ENCODE measurements around the gene HMCN1.
A peak's percentile ranks its signal among the peaks of the same experiment; 100 is the strongest.

HMCN1 gene

DNA sequence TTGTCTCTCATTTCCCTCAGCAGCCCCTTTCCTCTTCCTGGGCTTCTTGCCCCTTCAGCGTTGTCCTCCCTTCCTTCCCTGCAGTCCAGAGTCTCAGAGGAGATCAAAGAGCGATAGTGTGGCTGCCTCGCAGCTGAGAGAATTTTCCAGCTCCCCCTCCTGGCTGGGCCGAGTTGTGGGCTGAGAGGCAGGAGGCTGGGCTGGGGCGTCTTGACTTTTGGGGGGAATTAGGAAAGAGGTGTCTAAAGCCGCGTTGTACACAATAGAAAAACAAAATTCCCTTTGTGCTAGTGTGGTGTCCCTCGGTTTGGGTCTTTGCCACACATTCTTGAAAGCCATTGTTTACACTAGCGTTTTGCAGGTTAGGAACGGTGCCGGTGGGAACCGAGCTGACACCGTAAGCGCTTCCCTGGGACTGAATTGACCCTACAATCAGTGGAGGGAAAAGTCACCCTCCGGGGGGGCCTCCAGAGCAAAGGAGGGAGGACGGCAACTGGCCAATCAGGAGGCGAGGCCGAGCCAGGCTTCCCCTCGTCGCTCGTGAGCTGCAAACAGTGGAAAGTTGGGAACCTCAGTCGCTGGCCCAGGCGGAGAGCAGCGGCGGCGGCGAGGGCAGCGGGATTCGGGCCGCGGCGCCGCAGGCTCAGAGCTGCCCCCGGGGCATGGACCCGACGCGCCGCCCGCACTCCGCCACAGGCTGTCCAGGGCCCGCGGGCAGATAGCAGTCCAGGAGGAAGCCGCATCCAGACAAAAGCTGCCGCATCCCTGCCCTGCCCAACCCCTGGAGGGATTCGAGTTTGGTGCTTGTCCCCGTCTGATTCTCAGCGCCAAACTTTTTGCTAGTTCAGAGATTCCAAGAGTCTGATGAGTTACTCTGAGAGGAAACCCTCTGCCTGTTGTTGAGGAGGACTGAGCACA lies at the start of gene HMCN1:
Gene HMCN1 (plus strand): TSS at position 574 of the 918 bp plus-strand sequence. CDS start 389 bp downstream, outside the sequence.
- peak; percentile 65 for DNase-seq

DNA sequence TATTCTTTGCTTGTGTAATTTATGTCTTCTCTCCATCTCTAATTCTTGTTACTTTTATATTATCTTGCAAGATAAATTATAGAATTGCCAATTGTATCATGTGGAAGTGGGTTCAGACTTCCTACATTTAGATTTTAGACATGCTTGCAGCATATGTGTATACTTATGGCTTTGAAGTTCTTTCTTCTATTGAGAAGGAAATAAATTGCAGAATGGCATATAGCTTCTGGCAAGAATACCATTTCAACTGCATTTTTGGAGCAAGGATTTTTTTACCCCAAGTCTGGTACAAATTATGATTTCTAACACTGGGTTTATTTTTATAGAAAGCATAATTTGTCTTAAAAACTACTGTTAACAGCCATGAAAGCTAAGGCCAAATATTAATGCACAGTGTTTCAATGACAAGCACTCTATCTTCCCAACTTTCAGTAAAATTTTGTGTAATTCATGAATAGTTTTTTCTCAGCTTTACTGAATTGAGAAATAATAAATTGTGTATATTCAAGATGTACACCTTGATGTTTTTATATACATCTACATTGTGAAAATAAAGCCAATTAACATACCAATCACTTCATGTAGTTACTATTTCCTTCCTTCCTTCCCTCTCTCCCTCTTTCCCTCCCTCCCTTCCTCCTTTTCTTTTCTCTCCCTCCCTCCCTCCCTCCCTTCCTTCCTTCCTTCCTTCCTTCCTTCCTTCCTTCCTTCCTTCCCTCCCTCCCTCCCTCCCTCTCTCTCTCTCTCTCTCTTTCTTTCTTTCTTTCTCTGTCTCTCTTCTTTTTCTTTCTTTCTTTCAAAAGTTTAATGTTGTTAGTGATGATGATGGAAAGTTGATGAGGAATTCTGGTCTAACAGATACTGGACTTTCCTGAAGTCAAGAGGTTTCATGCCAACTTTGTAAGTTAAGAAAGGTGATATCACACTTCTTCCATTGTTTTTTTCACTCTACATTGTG lies 47.1 kb upstream of the HMCN1 start:
- DNase-seq: no peak

GRCh38 chr1:185690527-185690926 lies 43.7 kb upstream of the HMCN1 start:
- DNase-seq: no peak

DNA sequence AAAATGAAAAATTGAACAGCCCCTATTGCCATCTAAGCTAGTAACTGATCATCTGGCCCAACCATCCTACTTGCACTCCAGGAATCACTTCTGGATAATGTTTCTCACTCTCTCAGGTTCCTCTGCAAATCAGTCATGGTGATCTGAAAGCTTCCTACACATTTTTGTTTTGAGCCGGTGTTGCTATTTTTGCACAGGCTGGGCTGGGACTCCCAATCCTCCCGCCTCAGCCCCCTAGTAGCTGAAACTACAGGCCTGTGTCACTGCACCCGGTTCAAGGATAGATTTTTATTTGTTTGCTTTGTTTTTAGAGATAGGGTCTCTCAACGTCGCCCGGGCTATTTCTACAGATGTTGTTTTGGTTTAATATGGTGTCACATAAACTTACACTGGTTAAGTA lies 40.5 kb upstream of the HMCN1 start:
- DNase-seq: no peak

- DNase-seq: no peak
Measured at GRCh38 chr1:185694081-185694480, 40.1 kb upstream of the HMCN1 start.

DNA sequence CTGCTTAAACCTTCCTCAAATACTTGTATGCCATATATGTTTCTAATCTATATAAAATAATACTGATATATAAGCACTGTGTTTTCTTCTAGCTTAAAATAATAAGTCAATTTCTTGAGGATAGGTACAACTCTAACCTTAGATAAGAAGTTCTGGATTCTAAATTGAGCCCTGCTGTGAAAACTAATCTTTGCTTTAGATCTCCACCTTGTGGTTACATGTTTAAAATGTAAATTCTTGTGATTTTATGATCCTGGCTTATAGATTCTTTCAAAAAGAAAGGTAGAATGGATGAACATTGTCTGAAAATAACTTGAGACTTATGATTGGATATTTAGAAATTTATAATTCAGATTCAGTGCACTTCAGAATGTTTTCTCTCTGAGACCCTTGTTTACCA lies 38.9 kb upstream of the HMCN1 start:
- DNase-seq: peak; percentile 11

GRCh38 chr1:185696422-185697150 lies 37.6 kb upstream of the HMCN1 start:
- peak; percentile 50 for DNase-seq

- no peak for DNase-seq
Measured at GRCh38 chr1:185699874-185700273, 34.3 kb upstream of the HMCN1 start.

DNA sequence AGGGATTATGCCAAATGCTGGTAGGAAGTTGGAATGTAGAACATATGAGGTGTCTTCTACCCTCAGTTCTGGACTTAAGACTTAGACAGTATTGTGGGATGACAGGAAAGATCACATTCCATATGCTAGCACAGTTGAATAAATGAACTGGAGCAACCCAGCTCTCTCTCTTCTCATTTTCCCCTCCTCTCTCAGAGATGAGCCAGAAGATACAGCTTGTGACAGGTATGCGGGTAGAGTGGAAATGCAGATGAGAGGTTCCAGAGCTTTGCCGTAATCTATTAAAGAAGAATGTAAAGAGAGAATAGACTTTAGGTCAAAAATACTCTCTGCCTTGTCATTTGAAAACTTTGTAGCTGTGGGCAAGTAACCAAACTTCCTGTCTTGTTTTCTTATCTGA lies 32.5 kb upstream of the HMCN1 start:
- no peak for DNase-seq

DNA sequence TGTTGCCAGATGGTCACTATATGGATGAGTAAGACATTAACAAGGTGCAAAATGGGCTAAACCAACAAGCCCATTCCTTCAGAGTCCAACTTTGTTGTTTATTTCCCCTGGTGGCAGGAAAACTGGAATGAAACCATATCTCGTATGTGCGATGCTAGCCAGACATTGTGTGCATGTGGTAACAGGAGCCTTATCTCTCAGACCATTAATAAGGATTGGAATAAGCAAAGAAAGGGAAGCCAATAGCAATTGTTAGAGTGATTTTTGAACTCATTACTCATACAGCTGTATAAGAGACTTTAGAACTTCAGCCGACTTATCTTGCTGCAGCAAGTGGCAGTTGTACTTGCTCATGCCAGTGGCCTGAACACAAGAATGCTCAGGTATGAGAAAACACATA lies 30.0 kb upstream of the HMCN1 start:
- DNase-seq: no peak

DNA sequence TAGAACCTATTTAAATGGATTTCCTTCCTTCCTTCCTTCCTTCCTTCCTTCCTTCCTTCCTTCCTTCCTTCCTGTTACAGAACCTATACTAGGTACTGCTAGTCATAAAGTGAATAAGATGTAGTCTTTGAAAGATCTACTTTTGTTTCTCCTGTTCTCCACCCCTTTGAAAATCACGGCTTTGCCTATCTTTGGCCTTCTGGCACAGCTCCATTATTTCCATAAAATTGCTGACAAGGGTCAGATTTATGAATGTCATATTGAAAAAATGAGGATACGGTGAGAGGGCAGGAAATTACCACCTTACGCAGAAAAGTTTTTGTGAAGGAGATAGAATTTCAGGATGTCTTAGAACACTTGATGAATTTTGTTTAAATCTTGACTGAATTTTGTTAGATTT lies 18.1 kb upstream of the HMCN1 start:
- no peak for DNase-seq

DNA sequence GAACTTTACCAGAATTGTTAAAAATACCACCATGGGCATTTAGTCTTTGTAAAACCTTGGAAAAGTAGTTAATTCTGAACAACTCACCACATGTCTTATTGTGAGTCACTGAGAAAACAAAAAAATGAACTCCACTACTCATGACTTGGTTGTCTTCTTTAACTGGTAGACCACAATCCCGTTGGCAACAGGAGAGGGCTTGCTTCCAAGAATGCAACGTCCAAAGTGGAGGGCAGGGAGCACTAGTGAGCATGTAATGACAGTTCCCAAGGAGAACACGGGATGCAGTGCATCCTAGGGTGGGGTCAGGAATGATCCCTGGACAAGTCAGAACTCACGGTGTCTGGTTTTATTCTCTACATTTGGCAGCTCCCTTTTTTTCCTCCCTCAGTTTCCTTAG lies 15.2 kb upstream of the HMCN1 start:
- DNase-seq: no peak

GRCh38 chr1:185720633-185721272 lies 13.4 kb upstream of the HMCN1 start:
- DNase-seq: peak; percentile 57

DNA sequence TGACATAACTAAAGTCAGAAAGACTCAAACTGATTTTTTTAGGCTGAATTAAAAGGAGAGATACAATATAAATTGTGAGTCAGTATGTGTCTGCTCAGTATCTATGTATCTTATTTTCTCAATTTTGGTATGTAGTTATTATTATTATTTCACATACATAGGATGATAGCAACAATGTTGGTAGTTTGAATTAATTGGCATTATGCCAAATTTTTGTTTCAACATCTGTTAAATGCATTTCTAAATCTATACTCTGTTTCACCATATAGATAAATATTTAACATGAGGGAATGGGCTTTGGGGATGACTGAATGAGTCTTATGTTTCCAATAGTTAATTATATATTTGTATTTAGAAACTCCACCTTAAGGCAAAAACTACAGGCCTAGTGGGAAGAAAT lies 12.6 kb upstream of the HMCN1 start:
- DNase-seq: no peak

DNA sequence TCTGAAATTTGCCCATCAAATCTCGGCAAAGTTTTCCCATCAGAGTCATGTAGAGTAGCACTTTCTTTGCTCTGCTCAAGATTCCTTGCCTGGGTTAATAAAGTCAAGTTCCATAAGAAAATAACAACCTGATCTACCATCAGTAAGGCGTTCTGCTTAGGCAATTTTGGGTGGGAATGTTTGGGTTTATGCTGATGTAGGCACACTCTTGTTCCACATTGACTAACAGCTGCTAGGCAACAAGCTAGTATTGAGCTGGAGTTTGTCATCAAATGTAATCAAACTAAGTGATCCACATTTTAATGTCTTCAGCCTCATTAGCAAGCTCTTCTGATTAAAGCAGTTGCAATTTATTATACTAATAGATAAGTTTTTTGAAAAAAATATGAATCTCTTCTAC lies 12.1 kb upstream of the HMCN1 start:
- DNase-seq: no peak

DNA sequence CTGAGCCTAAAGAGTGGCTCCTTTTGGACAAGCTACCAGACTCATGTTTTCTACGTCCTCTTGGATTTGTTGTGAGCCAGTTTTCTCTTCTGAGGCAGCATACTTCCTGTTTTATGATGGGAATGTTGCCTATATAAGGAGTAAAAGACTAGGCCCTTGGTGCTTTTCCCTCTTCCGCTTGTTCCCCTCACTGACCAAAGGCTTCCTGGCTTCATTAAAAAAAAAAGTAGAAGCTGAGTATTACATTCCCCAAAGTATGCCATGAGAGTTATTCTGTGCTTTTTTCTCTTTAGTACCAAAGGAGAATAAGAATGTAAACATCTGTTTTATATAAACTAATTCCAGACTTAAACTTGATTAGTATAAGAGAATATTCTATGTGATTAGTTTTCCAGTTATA lies 6.5 kb upstream of the HMCN1 start:
- DNase-seq: no peak

DNA sequence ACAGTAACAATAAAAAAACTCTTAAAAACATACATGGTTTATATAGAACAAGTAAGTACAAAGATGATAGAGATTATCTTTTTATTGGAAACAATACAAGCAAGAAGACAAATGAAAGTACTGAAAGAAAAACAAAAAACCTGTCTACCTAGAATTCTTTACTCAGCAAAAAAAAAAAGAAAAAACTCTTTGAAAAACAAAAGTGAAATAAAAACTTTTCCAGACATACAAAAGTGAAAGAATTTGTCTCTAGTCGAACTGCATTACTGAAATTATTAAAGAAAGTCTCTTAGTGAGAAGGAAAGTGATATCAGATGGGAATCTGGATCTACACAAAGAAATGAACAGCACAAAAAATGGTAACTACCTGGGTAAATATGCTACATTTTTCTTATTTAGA lies 2.7 kb upstream of the HMCN1 start:
- DNase-seq: no peak

GRCh38 chr1:185732951-185733350 lies 1.2 kb upstream of the HMCN1 start:
- no peak for DNase-seq

- DNase-seq: no peak
Measured at GRCh38 chr1:185734929-185735700, 924 bp downstream of the HMCN1 start.

DNA sequence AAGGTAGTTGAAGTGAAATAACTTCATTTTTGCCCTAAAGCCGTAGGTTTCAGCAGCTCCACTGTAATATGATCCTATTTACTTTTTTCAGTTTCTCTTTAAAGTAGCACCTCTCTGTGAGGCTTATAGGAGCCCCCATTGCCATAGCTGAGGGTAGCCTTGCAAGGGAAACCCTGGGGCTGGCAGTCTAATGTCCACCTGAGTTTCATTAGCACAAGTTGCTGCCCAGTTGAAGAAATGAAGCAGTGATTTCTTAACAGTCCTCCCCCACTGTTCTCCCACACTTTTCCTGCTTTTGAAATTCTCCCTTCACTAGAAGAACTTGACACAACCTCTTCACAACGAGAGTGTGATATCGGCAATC lies 1.5 kb downstream of the HMCN1 start:
- DNase-seq: no peak

- no peak for DNase-seq
Measured at GRCh38 chr1:185739967-185740366, 5.8 kb downstream of the HMCN1 start.

- no peak for DNase-seq
Measured at GRCh38 chr1:185741551-185741950, 7.4 kb downstream of the HMCN1 start.
